Thoracic aorta endothelial cell (primary cell): ENCODE measurements around the gene MINPP1. TPM values are rescaled to one million over a fixed set of nuclear protein-coding genes. Genes with fewer than 3 reads are reported as not detected.

ENCODE experiments used
- total RNA-seq: library from RNA; depleted of rRNA; stranded (reverse); fragments of >200 nt; gene quantifications from 2 replicates; pipeline ENCODE4 v1.2.3, GENCODE V29; 2012

Gene MINPP1, protein sequence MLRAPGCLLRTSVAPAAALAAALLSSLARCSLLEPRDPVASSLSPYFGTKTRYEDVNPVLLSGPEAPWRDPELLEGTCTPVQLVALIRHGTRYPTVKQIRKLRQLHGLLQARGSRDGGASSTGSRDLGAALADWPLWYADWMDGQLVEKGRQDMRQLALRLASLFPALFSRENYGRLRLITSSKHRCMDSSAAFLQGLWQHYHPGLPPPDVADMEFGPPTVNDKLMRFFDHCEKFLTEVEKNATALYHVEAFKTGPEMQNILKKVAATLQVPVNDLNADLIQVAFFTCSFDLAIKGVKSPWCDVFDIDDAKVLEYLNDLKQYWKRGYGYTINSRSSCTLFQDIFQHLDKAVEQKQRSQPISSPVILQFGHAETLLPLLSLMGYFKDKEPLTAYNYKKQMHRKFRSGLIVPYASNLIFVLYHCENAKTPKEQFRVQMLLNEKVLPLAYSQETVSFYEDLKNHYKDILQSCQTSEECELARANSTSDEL
- 30.7 and 33.3 TPM in 2 replicates for total RNA-seq

DNA sequence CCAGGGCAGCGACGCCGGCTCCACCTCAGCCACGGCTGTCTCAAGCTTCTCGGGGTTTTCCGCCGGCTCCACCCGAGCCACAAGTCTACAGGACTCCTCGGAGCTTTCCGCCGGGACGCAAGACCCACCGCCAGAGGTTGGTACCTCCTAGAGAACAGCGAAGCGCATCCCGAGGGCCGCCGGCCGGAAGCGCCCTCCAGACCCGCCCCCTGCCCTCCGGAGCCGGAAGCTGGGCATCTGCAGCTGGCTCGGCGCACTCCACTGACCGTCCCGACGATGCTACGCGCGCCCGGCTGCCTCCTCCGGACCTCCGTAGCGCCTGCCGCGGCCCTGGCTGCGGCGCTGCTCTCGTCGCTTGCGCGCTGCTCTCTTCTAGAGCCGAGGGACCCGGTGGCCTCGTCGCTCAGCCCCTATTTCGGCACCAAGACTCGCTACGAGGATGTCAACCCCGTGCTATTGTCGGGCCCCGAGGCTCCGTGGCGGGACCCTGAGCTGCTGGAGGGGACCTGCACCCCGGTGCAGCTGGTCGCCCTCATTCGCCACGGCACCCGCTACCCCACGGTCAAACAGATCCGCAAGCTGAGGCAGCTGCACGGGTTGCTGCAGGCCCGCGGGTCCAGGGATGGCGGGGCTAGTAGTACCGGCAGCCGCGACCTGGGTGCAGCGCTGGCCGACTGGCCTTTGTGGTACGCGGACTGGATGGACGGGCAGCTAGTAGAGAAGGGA lies at the start of gene MINPP1:
Gene MINPP1 (plus strand): TSS at position 254 of the 726 bp plus-strand sequence. CDS start 23 bp downstream, at position 277.

Other genes starting within 250 kb of the MINPP1 start
- gene NUTM2D, start 147.1 kb upstream of the MINPP1 start, total RNA-seq = 0.53 and 1.3 TPM in 2 replicates
- gene PAPSS2, start 155.0 kb downstream of the MINPP1 start, total RNA-seq = 103 and 106 TPM in 2 replicates